Stimulated activated CD4-positive, alpha-beta T cell treated with anti-CD3 and anti-CD28 coated beads, Interleukin-4, amount 100 ng/mL, for 24 hours (primary cell): ENCODE results near the gene USB1.
"Not testable (repeated sequence)": the region's sequence is repeated elsewhere in the genome, so short reads cannot be mapped to it uniquely, and the experiment has no call there.

Source experiments
- DNase-seq: peaks from one replicate; pipeline ENCODE4 v3.0.0-alpha.2; 2020

Gene USB1

GRCh38 chr16:57995721-57996405, 5.3 kb upstream of the USB1 start:
- DNase-seq: no peak

DNA sequence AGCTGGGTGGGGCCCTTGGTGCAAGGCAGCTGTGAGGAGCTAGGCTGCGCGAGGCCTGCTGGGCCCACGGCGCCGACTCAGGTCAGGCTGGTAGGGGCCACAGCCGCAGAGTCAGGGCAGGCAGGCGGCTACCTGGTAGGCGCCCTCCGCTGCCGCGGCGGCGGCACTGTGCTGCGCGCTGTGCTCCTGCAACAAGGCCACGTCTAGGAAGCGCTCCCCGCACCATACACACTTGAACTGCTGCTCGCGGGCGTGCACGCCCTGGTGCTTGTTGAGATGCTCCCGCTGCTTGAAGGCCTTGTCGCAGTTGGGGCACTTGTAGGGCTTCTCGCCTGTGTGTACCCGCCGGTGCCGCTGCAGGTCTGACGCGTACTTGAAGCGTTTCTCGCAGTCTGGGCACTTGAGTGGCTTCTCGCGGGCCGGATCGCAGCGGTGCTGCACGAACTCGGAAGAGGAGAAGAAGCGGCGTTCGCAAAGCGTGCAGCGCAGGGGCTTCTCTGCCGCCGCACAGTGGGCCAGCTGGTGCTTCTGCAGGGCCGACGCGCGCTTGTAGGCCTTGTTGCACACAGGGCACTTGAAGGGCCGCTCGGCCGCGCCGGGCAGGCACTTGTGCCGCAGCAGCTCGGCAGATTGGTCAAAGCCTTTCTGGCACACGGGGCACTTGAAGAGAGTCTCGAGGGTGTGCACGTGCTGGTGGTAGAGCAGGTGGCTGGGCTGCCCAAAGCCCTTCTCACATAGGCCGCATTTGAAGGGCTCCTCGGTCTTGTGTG, 4.6 kb upstream of the USB1 start:
- no peak for DNase-seq

DNA sequence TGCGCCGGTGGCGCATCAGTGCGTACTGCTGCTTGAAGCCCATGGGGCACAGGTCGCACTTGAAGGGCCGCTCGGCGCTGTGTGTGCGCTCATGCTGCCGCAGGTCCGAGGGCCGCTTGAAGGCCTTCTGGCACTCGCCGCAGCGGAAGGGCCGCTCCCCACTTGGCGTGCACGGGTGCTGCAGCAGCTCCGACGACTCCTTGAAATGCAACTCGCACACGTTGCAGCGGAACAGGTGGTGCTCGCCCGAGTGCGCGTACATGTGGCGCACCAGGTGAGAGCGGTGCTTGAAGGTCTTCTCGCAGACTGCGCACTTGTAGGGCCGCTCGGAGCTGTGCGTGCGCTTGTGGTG, 4.1 kb upstream of the USB1 start:
- no peak for DNase-seq

GRCh38 chr16:57997528-57998265, 3.5 kb upstream of the USB1 start:
- DNase-seq: no peak

DNA sequence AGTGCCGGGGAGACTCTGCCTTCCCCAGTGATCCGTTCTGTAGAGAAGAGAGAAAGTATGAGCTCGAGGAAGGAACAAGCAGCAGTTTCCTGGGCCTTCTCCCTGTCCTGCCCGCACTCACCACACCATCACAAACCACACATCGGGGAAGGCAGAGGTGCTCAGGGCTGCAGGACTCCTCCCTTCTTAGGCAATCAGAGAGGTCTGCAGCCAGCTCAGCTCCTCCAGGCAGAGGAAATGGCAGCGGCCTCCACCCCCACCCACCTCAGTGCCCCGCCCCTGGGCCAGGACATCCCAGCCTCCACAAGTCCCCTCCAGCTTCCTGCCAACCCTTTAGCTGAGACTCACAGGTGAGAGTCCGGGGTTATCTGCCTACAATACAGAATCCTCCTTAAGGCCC, 2.7 kb upstream of the USB1 start:
- peak; percentile 56 for DNase-seq

DNA sequence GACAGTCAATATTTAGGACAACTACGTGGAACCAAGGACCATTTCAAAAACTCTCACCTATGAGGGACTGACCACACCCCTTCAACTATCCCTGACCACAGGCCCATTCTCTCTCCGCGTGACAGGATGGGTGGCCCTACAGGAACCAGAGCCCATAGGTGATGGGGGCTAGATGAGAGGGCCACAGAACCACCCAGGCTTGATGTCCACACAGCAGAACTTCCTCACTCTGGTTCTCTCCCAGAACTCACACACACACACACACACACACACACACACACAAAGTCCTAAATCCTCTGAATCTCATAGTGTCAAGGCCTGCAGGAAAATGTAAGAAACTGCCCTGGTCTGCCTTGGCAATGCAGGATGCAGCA, 2.2 kb upstream of the USB1 start:
- no peak for DNase-seq

DNA sequence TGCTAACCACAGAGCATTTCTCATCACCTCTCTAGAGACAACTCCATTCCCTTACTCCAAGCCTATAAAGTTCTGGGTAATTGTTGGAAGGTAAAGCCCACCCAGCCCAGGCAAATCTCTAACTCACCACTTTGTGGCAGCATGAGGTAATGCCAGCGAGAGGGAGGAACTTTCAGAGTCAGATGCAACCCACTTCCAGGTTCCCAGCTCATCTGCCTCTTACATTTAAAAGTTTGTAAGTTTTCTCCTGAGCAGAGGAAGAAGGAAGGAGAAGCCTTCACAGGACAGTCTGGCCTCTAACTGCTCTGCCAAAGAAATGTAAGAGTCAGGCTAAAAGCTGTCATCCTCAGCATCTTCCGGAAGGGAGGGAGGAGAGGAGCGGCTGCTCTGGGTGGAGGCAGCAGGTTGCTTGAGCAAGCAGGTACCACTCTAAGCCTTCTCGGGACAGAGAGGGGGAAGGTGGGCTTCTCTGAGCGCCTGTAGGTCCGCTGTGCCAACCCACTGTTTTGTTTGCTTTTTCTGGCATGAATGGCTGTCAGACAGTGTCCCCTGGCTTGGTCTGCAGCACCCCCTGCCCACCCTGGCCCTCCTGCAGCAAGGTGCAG, 1.7 kb upstream of the USB1 start:
- DNase-seq: peak; percentile 36

- DNase-seq: peak; percentile 15
Observed at GRCh38 chr16:57999971-58000705, 1.1 kb upstream of the USB1 start, which contains the start of gene ZNF319. Gene ZNF319, minus strand, starts transcription at chr16:58000672. Its CDS starts 2,407 bp downstream, at chr16:57998265.

- no peak for DNase-seq
Observed at GRCh38 chr16:58001781-58002415, 691 bp downstream of the USB1 start.

- no peak for DNase-seq
Observed at GRCh38 chr16:58002416-58002800, 1.2 kb downstream of the USB1 start.

DNA sequence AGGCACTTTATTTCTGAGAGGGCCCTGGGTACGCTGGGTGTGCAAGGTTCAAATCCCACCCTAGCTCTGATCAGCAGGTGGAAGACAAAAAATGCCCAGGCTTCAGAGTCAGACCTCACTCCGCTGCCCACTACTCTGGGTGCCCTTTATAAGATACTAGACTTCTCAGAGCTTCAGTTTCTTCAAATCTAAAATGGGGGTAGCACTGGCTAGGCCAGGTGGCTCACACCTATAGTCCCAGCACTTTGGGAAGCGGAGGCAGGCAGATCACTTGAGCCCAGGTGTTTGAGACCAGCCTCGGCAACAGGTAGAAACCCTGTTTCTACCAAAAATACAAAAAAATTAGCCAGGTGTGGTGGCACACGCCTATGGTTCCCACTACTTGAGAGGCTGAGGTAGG, 1.7 kb downstream of the USB1 start:
- DNase-seq: no peak

DNA sequence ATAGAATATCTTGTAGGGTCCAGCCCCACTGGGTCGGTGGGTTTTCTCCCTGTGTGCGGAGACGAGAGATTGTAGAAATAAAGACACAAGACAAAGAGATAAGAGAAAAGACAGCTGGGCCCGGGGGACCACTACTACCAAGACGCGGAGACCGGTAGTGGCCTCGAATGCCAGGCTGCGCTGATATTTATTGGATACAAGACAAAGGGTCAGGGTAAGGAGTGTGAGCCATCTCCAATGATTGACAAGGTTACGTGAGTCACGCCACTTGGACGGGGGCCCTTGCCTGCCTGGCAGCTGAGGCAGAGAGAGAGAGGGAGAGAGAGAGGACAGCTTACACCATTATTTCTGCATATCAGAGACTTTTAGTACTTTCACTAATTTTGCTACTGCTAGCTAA, 3.5 kb downstream of the USB1 start:
- DNase-seq: not testable (repeated sequence)

DNA sequence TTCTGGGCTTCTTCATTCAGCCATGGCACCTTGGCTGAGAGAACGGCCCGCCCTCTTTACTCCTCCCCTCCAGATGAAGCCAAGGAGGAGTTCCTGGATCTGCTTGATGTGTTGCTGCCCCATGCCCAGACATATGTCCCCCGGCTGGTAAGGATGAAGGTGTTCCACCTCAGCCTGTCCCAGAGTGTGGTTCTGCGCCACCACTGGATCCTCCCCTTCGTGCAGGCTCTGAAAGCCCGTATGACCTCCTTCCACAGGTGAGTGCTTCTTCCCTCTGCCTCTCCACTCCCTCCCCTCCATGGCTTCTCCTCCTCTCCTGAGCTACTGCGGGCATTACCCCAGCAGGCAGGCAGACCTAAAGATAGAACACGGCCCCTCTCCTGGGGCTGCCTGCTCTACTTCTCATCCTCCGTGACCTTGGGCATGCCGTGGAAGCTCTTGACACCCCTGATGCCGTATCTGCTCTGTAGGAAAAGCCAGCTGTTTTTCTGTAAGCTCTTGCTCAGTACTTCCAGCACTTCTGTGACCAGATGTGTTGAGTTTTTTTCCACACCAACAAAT, 8.7 kb downstream of the USB1 start:
- no peak for DNase-seq

DNA sequence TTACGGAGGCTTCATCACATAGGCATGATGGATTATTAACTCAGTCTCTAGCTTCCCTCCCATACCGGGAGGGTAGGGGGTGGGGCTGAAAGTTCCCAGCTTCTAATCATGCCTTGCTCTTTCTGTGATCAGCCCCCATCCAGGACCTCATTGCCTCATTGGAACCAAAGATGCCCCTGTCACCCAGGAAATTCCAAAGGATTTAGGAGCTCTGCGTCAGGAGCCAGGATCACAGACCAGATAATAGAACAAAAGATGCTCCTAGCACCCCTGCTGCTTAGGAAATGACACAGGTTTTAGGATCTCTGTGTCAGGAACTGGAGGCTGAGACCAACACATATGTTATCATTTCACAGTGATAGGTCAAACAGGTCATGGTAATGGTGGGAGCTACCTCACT, 9.7 kb downstream of the USB1 start:
- DNase-seq: no peak

DNA sequence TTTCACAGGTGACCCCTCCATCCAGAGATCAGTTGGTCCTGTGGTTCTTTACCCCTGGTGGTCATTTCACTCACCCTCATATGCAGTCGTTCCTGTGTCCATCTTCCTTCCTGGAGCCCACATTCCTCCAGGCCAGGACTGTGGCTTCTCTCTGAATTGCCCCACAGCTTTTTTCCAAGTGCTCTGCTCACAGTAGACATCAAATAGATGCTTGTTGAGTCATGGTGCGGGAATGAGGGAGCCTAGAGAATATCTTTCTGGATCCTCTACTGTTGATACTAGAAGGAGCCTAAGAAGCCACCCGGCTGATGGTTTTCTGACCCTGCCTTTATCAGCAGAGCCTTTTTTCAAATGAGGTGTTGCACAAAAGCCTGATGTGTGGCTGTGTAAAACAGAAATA, 10.4 kb downstream of the USB1 start:
- DNase-seq: no peak

DNA sequence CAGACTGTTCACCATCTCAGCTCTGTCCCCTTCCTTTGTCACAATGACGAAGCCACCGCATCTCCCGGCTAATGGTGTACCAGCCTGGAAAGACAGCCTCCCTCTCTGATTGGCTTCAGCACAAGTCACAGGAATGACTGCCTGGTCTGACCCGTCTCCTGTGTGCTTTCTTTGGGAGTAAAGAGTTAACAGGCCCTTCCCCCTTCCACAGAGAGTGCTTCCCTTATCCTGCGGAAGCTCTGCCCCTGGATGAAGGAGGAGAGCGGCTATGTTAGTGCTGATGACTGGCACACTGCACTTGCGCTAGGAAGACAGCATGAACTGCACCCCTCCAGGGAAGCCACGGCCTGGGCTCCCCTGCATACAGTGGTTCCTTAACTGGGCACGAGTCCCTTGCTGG, 11.3 kb downstream of the USB1 start:
- no peak for DNase-seq

- DNase-seq: no peak
Observed at GRCh38 chr16:58013201-58013956, 12.2 kb downstream of the USB1 start.

GRCh38 chr16:58016840-58017446, 15.7 kb downstream of the USB1 start:
- no peak for DNase-seq

GRCh38 chr16:58018803-58019202, 17.6 kb downstream of the USB1 start:
- DNase-seq: no peak

DNA sequence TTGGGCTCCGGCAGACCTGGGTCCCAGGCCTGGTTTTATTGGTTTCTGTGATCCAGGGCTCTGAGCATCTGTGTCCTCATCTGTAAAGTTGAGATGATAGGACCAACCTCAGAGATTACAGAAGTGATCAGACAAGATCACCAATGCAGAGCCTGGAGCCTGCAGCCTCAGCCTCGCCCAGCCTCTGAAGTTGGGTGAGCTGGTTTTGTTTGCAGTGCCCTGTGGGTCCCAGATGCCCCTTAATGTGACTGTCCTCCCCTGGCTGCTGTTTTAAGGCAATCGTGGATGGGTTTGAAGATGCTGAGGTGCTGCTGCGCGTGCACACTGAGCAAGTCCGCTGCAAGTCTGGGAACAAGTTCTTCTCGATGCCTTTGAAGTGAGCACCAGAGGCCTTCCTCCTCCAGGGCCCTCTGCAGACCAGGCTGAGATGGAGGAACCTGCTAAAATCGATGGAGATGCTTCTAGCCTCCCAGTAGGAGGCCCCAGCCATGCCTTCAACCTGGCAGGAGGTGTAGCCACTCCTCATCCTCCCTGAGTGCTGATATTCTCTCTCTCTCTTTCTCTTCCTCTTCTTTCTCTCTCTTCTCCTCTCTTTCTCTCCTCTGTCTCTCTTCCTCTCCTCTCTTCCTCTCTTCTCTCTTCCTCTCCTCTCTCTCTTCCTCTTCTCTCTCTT, 18.8 kb downstream of the USB1 start:
- DNase-seq: no peak
